ENCODE results near the gene JAZF1.

DNA sequence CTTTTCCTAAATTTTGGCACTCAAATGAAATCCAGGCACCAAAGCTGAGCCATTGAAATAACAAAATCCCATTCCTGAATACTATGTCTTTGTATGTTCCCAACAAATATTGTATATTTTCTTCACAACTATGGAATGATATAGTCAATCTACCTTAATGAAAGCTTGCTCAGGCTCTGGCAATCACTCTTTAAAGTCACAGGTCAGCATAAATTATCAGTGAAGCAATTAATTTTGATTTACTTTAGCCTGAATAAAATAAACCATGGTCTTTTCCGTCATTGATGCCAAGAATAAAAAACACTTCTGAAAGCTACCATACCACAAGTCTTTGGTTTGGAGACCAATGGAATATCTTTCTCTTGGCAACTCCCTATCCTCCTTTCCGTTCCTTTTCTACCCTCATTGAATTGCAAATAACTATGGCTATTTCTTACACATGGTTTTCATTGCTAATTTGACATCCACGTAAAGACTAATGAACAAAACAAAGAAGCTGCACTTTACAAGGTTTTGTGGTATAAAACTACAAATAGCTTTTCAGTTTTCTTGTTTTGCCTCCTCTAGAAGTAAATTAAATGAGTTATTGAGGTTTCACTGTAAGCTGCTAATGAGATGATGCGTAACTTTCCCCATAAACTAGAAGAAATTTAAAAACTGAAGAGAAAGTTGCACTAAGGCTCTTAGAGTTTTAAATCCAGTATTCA lies 274.1 kb downstream of the JAZF1 start:
- no peak for TF ChIP-seq POLR2A (IDR thresholded peaks at IDR 0.05)
- TF ChIP-seq, protein P1, sequence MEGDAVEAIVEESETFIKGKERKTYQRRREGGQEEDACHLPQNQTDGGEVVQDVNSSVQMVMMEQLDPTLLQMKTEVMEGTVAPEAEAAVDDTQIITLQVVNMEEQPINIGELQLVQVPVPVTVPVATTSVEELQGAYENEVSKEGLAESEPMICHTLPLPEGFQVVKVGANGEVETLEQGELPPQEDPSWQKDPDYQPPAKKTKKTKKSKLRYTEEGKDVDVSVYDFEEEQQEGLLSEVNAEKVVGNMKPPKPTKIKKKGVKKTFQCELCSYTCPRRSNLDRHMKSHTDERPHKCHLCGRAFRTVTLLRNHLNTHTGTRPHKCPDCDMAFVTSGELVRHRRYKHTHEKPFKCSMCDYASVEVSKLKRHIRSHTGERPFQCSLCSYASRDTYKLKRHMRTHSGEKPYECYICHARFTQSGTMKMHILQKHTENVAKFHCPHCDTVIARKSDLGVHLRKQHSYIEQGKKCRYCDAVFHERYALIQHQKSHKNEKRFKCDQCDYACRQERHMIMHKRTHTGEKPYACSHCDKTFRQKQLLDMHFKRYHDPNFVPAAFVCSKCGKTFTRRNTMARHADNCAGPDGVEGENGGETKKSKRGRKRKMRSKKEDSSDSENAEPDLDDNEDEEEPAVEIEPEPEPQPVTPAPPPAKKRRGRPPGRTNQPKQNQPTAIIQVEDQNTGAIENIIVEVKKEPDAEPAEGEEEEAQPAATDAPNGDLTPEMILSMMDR (IDR thresholded peaks at IDR 0.05): no peak
